GM13977 (cell line): Measurements from ENCODE around the gene RHOA.

Experiments
- DNase-seq: peaks from one replicate; pipeline ENCODE4 v3.0.0; 2012; ENCODE audit warnings: low spot score
- CTCF ChIP-seq: IDR thresholded peaks from 2 replicates; pipeline ENCODE4 v1.5.1; 2012; ENCODE audit warnings: mild to moderate bottlenecking, control low read depth; ENCODE audit not compliant: insufficient read depth; ENCODE audit errors: extremely low read depth, missing control alignments
- in situ Hi-C: fragments of 300-500 bp; cut with MboI; formaldehyde crosslinking; loops from one replicate; pipeline ENCODE4 v1.12.0; 2022; ENCODE audit warnings: low sequenced_read_pairs, low pct_unique_long_range_greater_than_20kb, mixed read lengths, inconsistent platforms; ENCODE audit not compliant: unreplicated experiment

The RHOA gene

GRCh38 chr3:49413338-49413734 is 1.6 kb upstream of the RHOA start:
- TF ChIP-seq CTCF: no peak
- in situ Hi-C loops: no loop called here
- no peak for DNase-seq

- TF ChIP-seq CTCF: no peak
- DNase-seq: no peak
- in situ Hi-C loops: no loop called here
Observed at GRCh38 chr3:49412632-49413337, 1.0 kb upstream of the RHOA start.

GRCh38 chr3:49411535-49411967 is 225 bp downstream of the RHOA start:
- DNase-seq: no peak
- in situ Hi-C loops: no loop called here
- no peak for TF ChIP-seq CTCF

- no peak for TF ChIP-seq CTCF
- in situ Hi-C loops: no loop called here
- no peak for DNase-seq
Observed at GRCh38 chr3:49410846-49411534, 786 bp downstream of the RHOA start.

GRCh38 chr3:49410066-49410845 is 1.5 kb downstream of the RHOA start:
- DNase-seq: no peak
- no peak for TF ChIP-seq CTCF
- in situ Hi-C loops: no loop called here
